ENCODE data around the gene LRRFIP2.
"Not testable (repeated sequence)": the region's sequence is repeated elsewhere in the genome, so short reads cannot be mapped to it uniquely, and the experiment has no call there.

The LRRFIP2 gene

GRCh38 chr3:37125195-37126073 lies 48.9 kb downstream of the LRRFIP2 start:
- Histone ChIP-seq H2BK120ac (ENCODE audit: low read depth, low read length) (no peak overlapping the region), H2BK5ac (ENCODE audit: low read length) (no peak overlapping the region), H4K91ac (ENCODE audit: low read depth, low read length, poor library complexity) (no peak overlapping the region), H3K14ac (ENCODE audit: low read length) (no peak overlapping the region), H3K9ac (ENCODE audit: low read depth, low read length, poor library complexity) (no peak overlapping the region), H3K79me1 (ENCODE audit: low read depth, low read length) (no peaks in the 10 kb centered on the region), H3K4ac (ENCODE audit: low read length) (no peak overlapping the region), H3K23ac (ENCODE audit: low read depth, low read length, poor library complexity) (no peak overlapping the region), H4K8ac (ENCODE audit: low read depth, low read length) (no peak overlapping the region), H3K4me2 (ENCODE audit: insufficient read depth, low read length, poor library complexity, severe bottlenecking) (no peak overlapping the region), H3K27me3 (ENCODE audit: control insufficient read depth in 3 of 3, insufficient read depth in 3 of 3, low read depth in 1 of 3, low read length in 3 of 3) (no peaks in the 10 kb centered on the region), H3K4me1 (ENCODE audit: control insufficient read depth in 2 of 2, insufficient read depth in 1 of 2, low read depth in 1 of 2, low read length in 2 of 2) (no peaks in the 10 kb centered on the region), H3K18ac (ENCODE audit: low read length) (no peak overlapping the region), H3K27ac (replicated peaks; ENCODE audit: low read length) (no peak overlapping the region), H3K36me3 (replicated peaks in 1 of 2; ENCODE audit: control insufficient read depth in 2 of 2, insufficient read depth in 2 of 2, low read length in 2 of 2) (no peaks in the 10 kb centered on the region), H2BK15ac (ENCODE audit: low read length) (no peak overlapping the region), H2AK5ac (ENCODE audit: low read depth, low read length) (no peak overlapping the region), H2AFZ (ENCODE audit: low read length) (no peak overlapping the region), H3K9me3 (replicated peaks in 1 of 2; ENCODE audit: control insufficient read depth in 2 of 2, insufficient read depth in 1 of 2, low read depth in 1 of 2, low read length in 2 of 2) (no peaks in the 10 kb centered on the region), H3K4me3 (ENCODE audit: low read length in 2 of 2) (no peak overlapping the region), H2BK12ac (ENCODE audit: low read length) (no peak overlapping the region)
- no peak for DNase-seq (ENCODE audit: low spot score)
- WGBS, 2 donors (ENCODE audit: extremely low coverage in 2 of 2, insufficient read length in 2 of 2, insufficient replicate concordance in 1 of 2) = no CpG with 5 or more reads among the region's 1 CpG

DNA sequence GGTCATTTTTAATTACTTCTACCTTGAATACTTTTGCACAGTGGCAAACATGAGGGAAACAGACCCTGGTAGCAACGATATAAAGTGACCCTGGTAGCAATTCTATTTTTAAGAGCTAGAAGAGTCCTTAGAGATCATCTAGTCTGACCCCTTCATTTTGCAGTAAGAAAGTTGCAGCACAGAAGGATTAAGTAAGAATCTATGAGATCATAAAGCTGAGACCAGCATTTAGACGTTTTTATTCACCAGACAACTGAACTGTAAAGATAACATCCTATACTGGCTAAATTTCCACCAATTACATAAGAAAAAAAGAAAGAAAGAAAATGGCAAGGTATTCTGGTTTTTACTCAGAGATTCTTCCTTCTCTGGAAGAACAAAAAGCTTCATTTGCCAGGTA lies 49.9 kb downstream of the LRRFIP2 start:
- Histone ChIP-seq H3K36me3 (replicated peaks in 1 of 2; ENCODE audit: control insufficient read depth in 2 of 2, insufficient read depth in 2 of 2, low read length in 2 of 2) (no peaks in the 10 kb centered on the region), H3K9me3 (replicated peaks in 1 of 2; ENCODE audit: control insufficient read depth in 2 of 2, insufficient read depth in 1 of 2, low read depth in 1 of 2, low read length in 2 of 2) (no peaks in the 10 kb centered on the region), H4K8ac (ENCODE audit: low read depth, low read length) (no peak overlapping the region), H2BK15ac (ENCODE audit: low read length) (no peak overlapping the region), H3K4me3 (ENCODE audit: low read length in 2 of 2) (no peak overlapping the region), H3K23ac (ENCODE audit: low read depth, low read length, poor library complexity) (no peak overlapping the region), H3K4me2 (ENCODE audit: insufficient read depth, low read length, poor library complexity, severe bottlenecking) (no peak overlapping the region), H3K4me1 (ENCODE audit: control insufficient read depth in 2 of 2, insufficient read depth in 1 of 2, low read depth in 1 of 2, low read length in 2 of 2) (no peaks in the 10 kb centered on the region), H2BK5ac (ENCODE audit: low read length) (no peak overlapping the region), H4K91ac (ENCODE audit: low read depth, low read length, poor library complexity) (no peak overlapping the region), H3K18ac (ENCODE audit: low read length) (no peak overlapping the region), H3K27me3 (ENCODE audit: control insufficient read depth in 3 of 3, insufficient read depth in 3 of 3, low read depth in 1 of 3, low read length in 3 of 3) (no peaks in the 10 kb centered on the region), H3K27ac (replicated peaks; ENCODE audit: low read length) (no peak overlapping the region), H3K14ac (ENCODE audit: low read length) (no peak overlapping the region), H2AFZ (ENCODE audit: low read length) (no peak overlapping the region), H2BK12ac (ENCODE audit: low read length) (no peak overlapping the region), H3K4ac (ENCODE audit: low read length) (no peak overlapping the region), H2AK5ac (ENCODE audit: low read depth, low read length) (no peak overlapping the region), H3K79me1 (ENCODE audit: low read depth, low read length) (no peaks in the 10 kb centered on the region), H2BK120ac (ENCODE audit: low read depth, low read length) (no peak overlapping the region), H3K9ac (ENCODE audit: low read depth, low read length, poor library complexity) (no peak overlapping the region)
- WGBS, 2 donors (ENCODE audit: extremely low coverage in 2 of 2, insufficient read length in 2 of 2, insufficient replicate concordance in 1 of 2) = no CpG with 5 or more reads among the region's 2 CpGs
- DNase-seq (ENCODE audit: low spot score) = no peak

GRCh38 chr3:37123292-37123691 lies 51.1 kb downstream of the LRRFIP2 start:
- Histone ChIP-seq H3K23ac (ENCODE audit: low read depth, low read length, poor library complexity) (no peak overlapping the region), H4K8ac (ENCODE audit: low read depth, low read length) (no peak overlapping the region), H3K9me3 (replicated peaks in 1 of 2; ENCODE audit: control insufficient read depth in 2 of 2, insufficient read depth in 1 of 2, low read depth in 1 of 2, low read length in 2 of 2) (no peaks in the 10 kb centered on the region), H4K91ac (ENCODE audit: low read depth, low read length, poor library complexity) (no peak overlapping the region), H2AFZ (ENCODE audit: low read length) (no peak overlapping the region), H3K18ac (ENCODE audit: low read length) (no peak overlapping the region), H3K9ac (ENCODE audit: low read depth, low read length, poor library complexity) (no peak overlapping the region), H3K4me2 (ENCODE audit: insufficient read depth, low read length, poor library complexity, severe bottlenecking) (no peak overlapping the region), H3K36me3 (replicated peaks in 1 of 2; ENCODE audit: control insufficient read depth in 2 of 2, insufficient read depth in 2 of 2, low read length in 2 of 2) (no peaks in the 10 kb centered on the region), H3K4me1 (ENCODE audit: control insufficient read depth in 2 of 2, insufficient read depth in 1 of 2, low read depth in 1 of 2, low read length in 2 of 2) (no peaks in the 10 kb centered on the region), H2BK120ac (ENCODE audit: low read depth, low read length) (no peak overlapping the region), H3K27me3 (ENCODE audit: control insufficient read depth in 3 of 3, insufficient read depth in 3 of 3, low read depth in 1 of 3, low read length in 3 of 3) (no peaks in the 10 kb centered on the region), H2BK15ac (ENCODE audit: low read length) (no peak overlapping the region), H3K27ac (replicated peaks; ENCODE audit: low read length) (no peak overlapping the region), H3K14ac (ENCODE audit: low read length) (no peak overlapping the region), H3K79me1 (ENCODE audit: low read depth, low read length) (no peaks in the 10 kb centered on the region), H2BK5ac (ENCODE audit: low read length) (no peak overlapping the region), H2BK12ac (ENCODE audit: low read length) (no peak overlapping the region), H2AK5ac (ENCODE audit: low read depth, low read length) (no peak overlapping the region), H3K4ac (ENCODE audit: low read length) (no peak overlapping the region), H3K4me3 (ENCODE audit: low read length in 2 of 2) (no peak overlapping the region)
- WGBS, 2 donors (ENCODE audit: extremely low coverage in 2 of 2, insufficient read length in 2 of 2, insufficient replicate concordance in 1 of 2) = no CpG with 5 or more reads among the region's 7 CpGs
- no peak for DNase-seq (ENCODE audit: low spot score)

- not testable (repeated sequence) for H2BK5ac ChIP-seq (ENCODE audit: low read length); H3K9ac ChIP-seq (ENCODE audit: low read depth, low read length, poor library complexity); H2BK12ac ChIP-seq (ENCODE audit: low read length); H2BK15ac ChIP-seq (ENCODE audit: low read length); H3K23ac ChIP-seq (ENCODE audit: low read depth, low read length, poor library complexity); H3K9me3 ChIP-seq (replicated peaks in 1 of 2; ENCODE audit: control insufficient read depth in 2 of 2, insufficient read depth in 1 of 2, low read depth in 1 of 2, low read length in 2 of 2); DNase-seq (ENCODE audit: low spot score); H2BK120ac ChIP-seq (ENCODE audit: low read depth, low read length); H3K4me1 ChIP-seq (ENCODE audit: control insufficient read depth in 2 of 2, insufficient read depth in 1 of 2, low read depth in 1 of 2, low read length in 2 of 2); H3K4me2 ChIP-seq (ENCODE audit: insufficient read depth, low read length, poor library complexity, severe bottlenecking); H2AK5ac ChIP-seq (ENCODE audit: low read depth, low read length); H3K14ac ChIP-seq (ENCODE audit: low read length); H2AFZ ChIP-seq (ENCODE audit: low read length); H3K27me3 ChIP-seq (ENCODE audit: control insufficient read depth in 3 of 3, insufficient read depth in 3 of 3, low read depth in 1 of 3, low read length in 3 of 3); H3K18ac ChIP-seq (ENCODE audit: low read length); H3K4ac ChIP-seq (ENCODE audit: low read length); H3K4me3 ChIP-seq (ENCODE audit: low read length in 2 of 2); H4K8ac ChIP-seq (ENCODE audit: low read depth, low read length); H3K36me3 ChIP-seq (replicated peaks in 1 of 2; ENCODE audit: control insufficient read depth in 2 of 2, insufficient read depth in 2 of 2, low read length in 2 of 2); H4K91ac ChIP-seq (ENCODE audit: low read depth, low read length, poor library complexity); H3K27ac ChIP-seq (replicated peaks; ENCODE audit: low read length); H3K79me1 ChIP-seq (ENCODE audit: low read depth, low read length)
- WGBS, 2 donors (ENCODE audit: extremely low coverage in 2 of 2, insufficient read length in 2 of 2, insufficient replicate concordance in 1 of 2) = no CpG with 5 or more reads among the region's 6 CpGs
Measured at GRCh38 chr3:37122069-37122468, 52.3 kb downstream of the LRRFIP2 start.
